ENCODE measurements around the gene UCK2. TPM values are rescaled to one million over a fixed set of nuclear protein-coding genes. Genes with fewer than 3 reads are reported as not detected.

The UCK2 gene
- total RNA-seq, 1 donor from 2014 or later = 9.6 TPM

DNA sequence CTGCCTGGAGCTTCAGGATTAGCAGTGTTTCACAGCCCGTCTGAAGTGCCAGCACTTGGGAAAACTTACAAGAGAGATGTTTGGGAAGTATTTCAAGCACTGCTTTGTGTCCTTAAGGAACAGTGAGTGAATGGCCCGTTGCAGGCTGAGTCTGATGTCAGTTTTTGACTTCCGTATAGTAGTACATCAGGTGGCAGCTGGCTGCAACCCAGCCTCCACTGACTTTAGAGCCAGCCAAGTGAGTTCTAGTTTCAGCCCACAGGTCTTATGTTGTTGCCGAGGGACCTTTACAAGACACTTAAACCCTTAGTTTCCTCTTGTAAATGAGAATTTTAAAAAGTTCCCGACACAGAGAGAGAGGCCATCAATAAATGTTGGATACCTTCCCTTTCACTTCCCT, 35.0 kb downstream of the UCK2 start:
- H3K27me3 ChIP-seq (ENCODE audit: low read depth) = no peaks in the 10 kb centered on the region
- peaks cover 35% of the 10 kb centered on the region for H3K4me1 ChIP-seq
- H3K36me3 ChIP-seq = no peaks in the 10 kb centered on the region
- intact Hi-C loops (cut with micrococcal nuclease) = no loop called here
- TF ChIP-seq, protein P1, sequence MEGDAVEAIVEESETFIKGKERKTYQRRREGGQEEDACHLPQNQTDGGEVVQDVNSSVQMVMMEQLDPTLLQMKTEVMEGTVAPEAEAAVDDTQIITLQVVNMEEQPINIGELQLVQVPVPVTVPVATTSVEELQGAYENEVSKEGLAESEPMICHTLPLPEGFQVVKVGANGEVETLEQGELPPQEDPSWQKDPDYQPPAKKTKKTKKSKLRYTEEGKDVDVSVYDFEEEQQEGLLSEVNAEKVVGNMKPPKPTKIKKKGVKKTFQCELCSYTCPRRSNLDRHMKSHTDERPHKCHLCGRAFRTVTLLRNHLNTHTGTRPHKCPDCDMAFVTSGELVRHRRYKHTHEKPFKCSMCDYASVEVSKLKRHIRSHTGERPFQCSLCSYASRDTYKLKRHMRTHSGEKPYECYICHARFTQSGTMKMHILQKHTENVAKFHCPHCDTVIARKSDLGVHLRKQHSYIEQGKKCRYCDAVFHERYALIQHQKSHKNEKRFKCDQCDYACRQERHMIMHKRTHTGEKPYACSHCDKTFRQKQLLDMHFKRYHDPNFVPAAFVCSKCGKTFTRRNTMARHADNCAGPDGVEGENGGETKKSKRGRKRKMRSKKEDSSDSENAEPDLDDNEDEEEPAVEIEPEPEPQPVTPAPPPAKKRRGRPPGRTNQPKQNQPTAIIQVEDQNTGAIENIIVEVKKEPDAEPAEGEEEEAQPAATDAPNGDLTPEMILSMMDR (IDR thresholded peaks at IDR 0.05; ENCODE audit: borderline replicate concordance) = no peak
- DNase-seq = no peak
- no peaks in the 10 kb centered on the region for H3K9me3 ChIP-seq (replicated peaks)
- no peak overlapping the region for H3K4me3 ChIP-seq
- no peak overlapping the region for H3K27ac ChIP-seq (replicated peaks)

DNA sequence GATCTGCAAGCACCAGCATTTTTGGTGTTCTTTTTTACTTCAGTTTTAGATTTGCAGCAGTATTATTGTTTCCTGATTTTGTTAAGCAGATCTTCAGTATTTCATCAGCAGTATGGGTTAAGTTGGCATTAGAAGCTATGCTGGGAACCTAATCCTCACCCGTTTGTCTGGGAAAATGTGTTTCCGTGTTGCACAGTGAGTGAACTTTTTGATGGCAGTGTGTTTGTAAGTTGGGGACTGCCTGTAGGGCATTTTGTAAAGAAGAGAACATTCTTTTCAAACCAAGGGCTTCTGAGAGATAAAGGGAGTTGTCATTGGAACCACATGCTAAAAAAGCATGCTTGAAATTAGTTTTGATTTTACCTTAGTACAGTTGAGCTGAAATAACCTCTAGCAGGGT, 35.9 kb downstream of the UCK2 start:
- H3K4me3 ChIP-seq = no peak overlapping the region
- no peak for DNase-seq
- no peaks in the 10 kb centered on the region for H3K9me3 ChIP-seq (replicated peaks)
- intact Hi-C loops (cut with micrococcal nuclease) = no loop called here
- H3K36me3 ChIP-seq = no peaks in the 10 kb centered on the region
- no peaks in the 10 kb centered on the region for H3K27me3 ChIP-seq (ENCODE audit: low read depth)
- no peak overlapping the region for H3K27ac ChIP-seq (replicated peaks)
- TF ChIP-seq, protein P1 (IDR thresholded peaks at IDR 0.05; ENCODE audit: borderline replicate concordance) = no peak
- H3K4me1 ChIP-seq = peaks cover 26% of the 10 kb centered on the region

DNA sequence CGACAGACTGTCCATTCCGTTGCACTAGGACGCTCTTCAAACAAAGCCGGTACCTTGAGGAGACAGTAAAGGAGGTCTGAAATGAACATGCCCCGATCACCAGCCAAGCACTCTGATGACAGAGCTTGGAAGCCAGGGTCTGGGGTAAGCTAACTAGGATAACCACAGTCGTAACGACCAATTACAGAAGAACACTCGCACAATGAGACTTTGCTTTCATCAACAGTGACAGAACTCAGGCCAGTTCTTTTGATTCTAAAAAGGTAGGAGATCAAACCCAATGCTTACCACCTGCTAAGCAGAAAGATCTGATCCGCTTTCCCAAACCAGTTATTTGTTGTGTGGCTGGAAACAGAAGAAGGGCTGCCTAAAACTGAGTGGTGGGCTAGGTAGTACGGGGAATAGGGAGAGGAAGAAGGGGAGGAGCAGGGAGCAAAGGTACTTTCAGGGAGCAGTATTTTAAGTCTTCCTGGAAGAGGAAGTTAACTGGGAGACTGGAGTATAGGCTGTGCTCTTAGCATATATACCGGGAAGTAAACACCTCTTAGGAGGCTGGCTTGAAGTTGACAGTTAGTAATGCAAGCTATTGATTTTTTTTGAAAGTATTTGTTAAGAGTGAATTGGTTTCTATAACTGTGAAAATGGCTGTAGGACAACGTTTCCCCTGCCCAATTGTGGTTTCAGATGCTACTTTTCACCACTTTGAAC, 38.4 kb downstream of the UCK2 start:
- no peak overlapping the region for H3K4me3 ChIP-seq
- TF ChIP-seq, protein P1 (IDR thresholded peaks at IDR 0.05; ENCODE audit: borderline replicate concordance) = no peak
- H3K4me1 ChIP-seq = peaks cover 11% of the 10 kb centered on the region
- no peaks in the 10 kb centered on the region for H3K27me3 ChIP-seq (ENCODE audit: low read depth)
- no peaks in the 10 kb centered on the region for H3K36me3 ChIP-seq
- no peak overlapping the region for H3K27ac ChIP-seq (replicated peaks)
- H3K9me3 ChIP-seq (replicated peaks) = no peaks in the 10 kb centered on the region
- intact Hi-C loops (cut with micrococcal nuclease) = no loop called here
- no peak for DNase-seq

DNA sequence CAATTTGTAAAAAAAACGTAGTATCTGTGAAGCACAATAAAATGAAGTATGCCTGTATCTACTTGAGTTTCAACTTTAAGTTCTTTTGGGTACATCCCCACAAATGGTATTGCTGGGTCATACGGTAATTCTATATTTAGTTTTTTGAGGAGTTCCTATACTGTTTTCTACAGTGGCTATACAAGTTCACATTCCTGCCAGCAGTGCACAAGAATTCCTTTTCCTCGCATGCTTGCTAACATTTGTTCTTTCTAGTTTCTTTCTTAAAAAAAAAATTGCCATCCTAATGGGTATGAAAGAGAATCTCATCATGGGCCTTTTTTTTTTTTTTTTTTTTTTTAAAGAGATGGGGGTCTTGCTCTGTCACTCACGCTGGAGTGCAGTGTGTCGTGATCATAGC, 41.9 kb downstream of the UCK2 start:
- H3K27me3 ChIP-seq (ENCODE audit: low read depth) = no peaks in the 10 kb centered on the region
- peaks cover 5% of the 10 kb centered on the region for H3K4me1 ChIP-seq
- H3K27ac ChIP-seq (replicated peaks) = no peak overlapping the region
- H3K36me3 ChIP-seq = no peaks in the 10 kb centered on the region
- H3K4me3 ChIP-seq = no peak overlapping the region
- H3K9me3 ChIP-seq (replicated peaks) = peaks cover 3% of the 10 kb centered on the region
- TF ChIP-seq, protein P1 (IDR thresholded peaks at IDR 0.05; ENCODE audit: borderline replicate concordance) = no peak
- DNase-seq = no peak
- intact Hi-C loops (cut with micrococcal nuclease) = no loop called here

DNA sequence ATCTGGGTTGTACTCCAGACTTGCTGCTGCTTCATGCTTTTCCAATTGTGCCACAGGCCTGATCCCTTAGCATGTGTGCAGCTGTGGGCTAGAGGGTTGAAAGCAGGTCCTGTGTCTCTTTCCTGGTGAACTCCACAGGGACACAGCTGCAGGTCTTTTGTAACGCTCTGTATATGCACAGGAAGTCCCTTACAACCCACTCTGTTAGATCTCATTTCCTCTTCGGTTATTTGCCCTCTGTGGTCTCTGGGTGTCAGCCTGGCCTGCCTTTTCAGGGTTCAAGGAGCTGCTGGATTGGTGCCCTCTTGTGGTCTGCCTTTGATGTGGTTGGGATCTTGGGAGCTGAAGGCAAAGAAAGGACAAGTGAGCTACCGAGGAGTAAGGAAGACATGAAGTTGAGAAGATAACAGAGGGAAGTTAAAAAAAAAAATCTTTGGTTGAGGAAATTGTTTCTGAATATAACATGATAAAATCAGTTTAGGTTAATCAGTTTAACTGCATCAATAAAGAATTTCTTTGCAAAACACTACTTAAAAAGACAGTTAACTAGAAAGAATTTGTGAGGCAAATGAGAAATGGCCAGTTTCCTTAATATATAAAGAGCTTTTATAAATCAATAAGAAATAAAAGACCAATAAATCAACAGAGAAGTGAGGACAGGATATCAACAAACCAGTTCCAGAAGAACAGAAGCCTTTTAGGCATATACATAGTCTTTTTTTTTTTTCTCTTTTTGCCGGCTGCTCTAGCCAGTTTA, 44.1 kb downstream of the UCK2 start:
- Histone ChIP-seq H3K4me3 (no peak overlapping the region), H3K27me3 (ENCODE audit: low read depth) (no peaks in the 10 kb centered on the region), H3K4me1 (peaks cover 5% of the 10 kb centered on the region), H3K36me3 (no peaks in the 10 kb centered on the region), H3K9me3 (replicated peaks) (peaks cover 3% of the 10 kb centered on the region), H3K27ac (replicated peaks) (no peak overlapping the region)
- TF ChIP-seq, protein P1 (IDR thresholded peaks at IDR 0.05; ENCODE audit: borderline replicate concordance) = peak; percentile 60
- DNase-seq = peak; percentile 50
- intact Hi-C loops (cut with micrococcal nuclease) = no loop called here
